Ovary (tissue), 9 donors: Measurements from ENCODE around the gene OAS1. TPM values are rescaled to one million over a fixed set of nuclear protein-coding genes. Genes with fewer than 3 reads are reported as not detected.

Experiments
- DNase-seq, 5 donors: peaks; one replicate each; pipeline ENCODE4 v3.0.0-alpha.2; 2019 to 2020
- H3K27ac ChIP-seq, 2 donors: fragments of 200-600 bp; one replicate each; pipeline versions ENCODE4 v1.5.1 to v1.8.0; 2019 to 2022
- H3K27me3 ChIP-seq: fragments of 200-600 bp; one replicate; pipeline ENCODE4 v1.8.0; 2022
- H3K36me3 ChIP-seq: fragments of 200-600 bp; sonication (generic); one replicate; pipeline ENCODE4 v1.5.1; 2019
- H3K4me1 ChIP-seq: one replicate; pipeline ENCODE4 v1.8.1; 2013; ENCODE audit warnings: mild to moderate bottlenecking, moderate library complexity; ENCODE audit not compliant: insufficient read depth
- H3K4me3 ChIP-seq: fragments of 200-600 bp; sonication (generic); one replicate; pipeline ENCODE4 v1.5.1; 2017
- H3K9me3 ChIP-seq, 2 donors: fragments of 200-600 bp in 1 of 2; sonication (generic) in 1 of 2; one replicate each; pipeline versions ENCODE4 v1.5.1 to v1.8.1; 2013 to 2019; ENCODE audit warnings: mild to moderate bottlenecking in 1 of 2, moderate library complexity in 1 of 2
- CTCF ChIP-seq, 3 donors: fragments of 450-650 bp in 2 of 3; fragments of 200-600 bp in 1 of 3; IDR thresholded peaks; one replicate each; pipeline versions ENCODE4 v1.5.1 to v1.8.0; 2016 to 2022; ENCODE audit warnings: antibody characterized with exemption in 3 of 3, mild to moderate bottlenecking in 1 of 3
- EP300 ChIP-seq: sonication (generic); formaldehyde crosslinking; IDR thresholded peaks from one replicate; pipeline ENCODE4 v1.6.1; 2017; ENCODE audit warnings: antibody characterized with exemption
- POLR2A ChIP-seq: fragments of 450-650 bp; IDR thresholded peaks from one replicate; pipeline ENCODE4 v1.6.1; 2017; ENCODE audit warnings: antibody characterized with exemption, mild to moderate bottlenecking, moderate library complexity
- WGBS, 3 donors: extraction: QIAGEN DNeasy Blood & Tissue Kit in 1 of 3; methylation state at CpG; one replicate each; pipeline versions ENCODE4 v1.1.5 to v1.1.7; 2013 to 2017; 5-methylcytosine and 5-hydroxymethylcytosine counted together
- intact Hi-C, 4 donors: fragments of 100-400 bp; cut with DNase I; formaldehyde crosslinking; loops; one replicate each; pipeline versions ENCODE4 v1.11.0 to v1.15.1; 2022 to 2023
- polyA plus RNA-seq, 2 donors: library from polyadenylated mRNA; stranded (reverse); fragments of 200-250 nt in 1 of 2; fragments of 350-450 nt in 1 of 2; fragmentation: Illumina TruSeq in 1 of 2; extraction: RNeasy Lipid Tissue Mini Kit (QIAGEN cat#74804) in 1 of 2; gene quantifications; one replicate each; pipeline ENCODE4 v1.2.3, GENCODE V29; 2013 to 2014
- total RNA-seq, 7 donors: library from RNA; depleted of rRNA in 2 of 7; stranded (reverse); fragments of >200 nt in 2 of 7; fragmentation: NEBNext Ultra II Directional in 3 of 7; extraction: Animal tissue kit (Norgen Biotek cat#: 25700) in 3 of 7; gene quantifications; one replicate each; pipeline versions ENCODE4 v1.1.0 to v1.2.4, GENCODE V29; 2016 to 2023
- donor health status: DM: no; HTN: no; CAD: no; lungs with moderate emphysema.
- donor health status: DM: no; HTN: no; CAD: no.
- donor health status: Bipolar disorder and iron deficiency.
- donor health status: DM: yes; HTN: yes; CAD: no.
- donor health status: DM: no; HTN: no; CAD: no.
- donor health status: DM: yes; HTN: yes; CAD: no.

OAS1 gene
- total and polyA plus RNA-seq, 9 donors: 5.2 to 47.5 (median 8.8) TPM

GRCh38 chr12:112891093-112892024, 15.4 kb upstream of the OAS1 start:
- H3K27me3 ChIP-seq: no peaks in the 10 kb centered on the region
- no peak overlapping the region for H3K27ac ChIP-seq
- TF ChIP-seq EP300 (no peak), POLR2A (no peak), CTCF (IDR thresholded peaks at IDR 0.05) (no peak)
- DNase-seq: no peak
- H3K4me3 ChIP-seq: no peak overlapping the region
- no peaks in the 10 kb centered on the region for H3K4me1 ChIP-seq
- intact Hi-C loops: loop anchor here in 1 of 4 donors (10.0 kb wide), 1 partner anchor 133 kb away; no protein-coding TSS in a partner anchor
- no peaks in the 10 kb centered on the region for H3K9me3 ChIP-seq
- WGBS, 3 donors: 62 to 63% (median 62%) methylated on average over 6 of the region's 6 CpGs
- no peaks in the 10 kb centered on the region for H3K36me3 ChIP-seq

- Histone ChIP-seq H3K27me3 (no peaks in the 10 kb centered on the region), H3K36me3 (no peaks in the 10 kb centered on the region), H3K27ac (no peak overlapping the region), H3K4me1 (no peaks in the 10 kb centered on the region), H3K9me3 (no peaks in the 10 kb centered on the region), H3K4me3 (no peak overlapping the region)
- intact Hi-C loops: loop anchor here in 1 of 4 donors (10.0 kb wide), 1 partner anchor 132 kb away; no protein-coding TSS in a partner anchor
- WGBS, 3 donors: 10 to 23% (median 18%) methylated on average over 2 of the region's 2 CpGs
- no peak for DNase-seq
- TF ChIP-seq EP300 (no peak), POLR2A (no peak), CTCF (IDR thresholded peaks at IDR 0.05) (no peak)
These were observed 13.9 kb upstream of the OAS1 start for GRCh38 chr12:112892856-112893255.

- Histone ChIP-seq H3K9me3 (no peaks in the 10 kb centered on the region), H3K36me3 (no peaks in the 10 kb centered on the region), H3K4me3 (no peak overlapping the region), H3K27me3 (no peaks in the 10 kb centered on the region), H3K4me1 (no peaks in the 10 kb centered on the region), H3K27ac (no peak overlapping the region)
- no peak for DNase-seq
- TF ChIP-seq CTCF (IDR thresholded peaks at IDR 0.05) (no peak), POLR2A (no peak), EP300 (no peak)
- intact Hi-C loops: loop anchor here in 1 of 4 donors (10.0 kb wide), 1 partner anchor 131 kb away; no protein-coding TSS in a partner anchor
These were observed 12.6 kb upstream of the OAS1 start for GRCh38 chr12:112894128-112894527.

GRCh38 chr12:112898380-112898779, 8.4 kb upstream of the OAS1 start:
- H3K9me3 ChIP-seq: no peaks in the 10 kb centered on the region
- no peak overlapping the region for H3K4me3 ChIP-seq
- 88 to 90% (median 90%) methylated on average over 6 of the region's 6 CpGs for WGBS, 3 donors
- TF ChIP-seq CTCF (IDR thresholded peaks at IDR 0.05) (no peak), EP300 (no peak), POLR2A (no peak)
- no peaks in the 10 kb centered on the region for H3K36me3 ChIP-seq
- H3K27ac ChIP-seq: no peak overlapping the region
- DNase-seq: no peak
- intact Hi-C loops: loop anchor here in 1 of 4 donors (10.0 kb wide), 1 partner anchor 126 kb away; no protein-coding TSS in a partner anchor
- no peaks in the 10 kb centered on the region for H3K4me1 ChIP-seq
- H3K27me3 ChIP-seq: no peaks in the 10 kb centered on the region
